Psoas muscle (tissue), 8 donors: ENCODE results near the gene SART1. TPM values are rescaled to one million over a fixed set of nuclear protein-coding genes. Genes with fewer than 3 reads are reported as not detected.
"Not testable (repeated sequence)": the region's sequence is repeated elsewhere in the genome, so short reads cannot be mapped to it uniquely, and the experiment has no call there.

Experiments
- ATAC-seq, 4 donors: fragments of 200-7000 bp; cut with Tn5 transposase; one replicate each; pipeline ENCODE4 v1.9.1; 2020; ENCODE audit warnings: moderate library complexity in 3 of 4, mild to moderate bottlenecking in 2 of 4
- DNase-seq, 2 donors: peaks; one replicate each; pipeline ENCODE4 v3.0.0-alpha.2; 2020
- H3K27ac ChIP-seq: fragments of 200-600 bp; one replicate; pipeline ENCODE4 v1.8.0; 2022
- H3K27me3 ChIP-seq, 3 donors: fragments of 200-600 bp in 1 of 3; one replicate each; pipeline versions ENCODE4 v1.6.1 to v1.8.0; 2013 to 2022; ENCODE audit warnings: low read length in 2 of 3, mild to moderate bottlenecking in 2 of 3, moderate library complexity in 1 of 3; ENCODE audit not compliant: insufficient read depth in 3 of 3
- H3K36me3 ChIP-seq, 2 donors: fragments of 200-600 bp in 1 of 2; one replicate each; pipeline versions ENCODE4 v1.6.1 to v1.8.0; 2013 to 2022; ENCODE audit warnings: low read depth in 1 of 2, mild to moderate bottlenecking in 1 of 2, moderate library complexity in 1 of 2; ENCODE audit not compliant: insufficient read depth in 1 of 2
- H3K4me1 ChIP-seq: fragments of 200-600 bp; one replicate; pipeline ENCODE4 v1.8.0; 2022
- H3K4me3 ChIP-seq: fragments of 200-600 bp; one replicate; pipeline ENCODE4 v1.8.0; 2022; ENCODE audit warnings: mild to moderate bottlenecking
- H3K9me3 ChIP-seq: fragments of 200-600 bp; one replicate; pipeline ENCODE4 v1.8.0; 2022
- WGBS, 3 donors: extraction: QIAGEN DNeasy Blood & Tissue Kit; methylation state at CpG; one replicate each; pipeline versions ENCODE4 v1.1.6 to v1.1.7; 2013; 5-methylcytosine and 5-hydroxymethylcytosine counted together
- intact Hi-C, 2 donors: fragments of 100-400 bp; cut with DNase I; formaldehyde crosslinking; loops; one replicate each; pipeline versions ENCODE4 v1.11.0 to v1.14.2; 2022
- polyA plus RNA-seq, 3 donors: library from polyadenylated mRNA; stranded (reverse); fragments of 200-250 nt; gene quantifications; one replicate each; pipeline ENCODE4 v1.2.3, GENCODE V29; 2013
- total RNA-seq, 4 donors: library from RNA; stranded (reverse); fragmentation: NEBNext Ultra II Directional in 2 of 4; extraction: Animal tissue kit (Norgen Biotek cat#: 25700) in 2 of 4; gene quantifications; one replicate each; pipeline versions ENCODE4 v1.2.1 to v1.2.4, GENCODE V29; 2021 to 2023
- TF ChIP-seq, protein P1 (sequence below): fragments of 200-600 bp; IDR thresholded peaks from one replicate; pipeline ENCODE4 v1.8.0; 2022; ENCODE audit warnings: antibody characterized with exemption
- donor health status: healthy with polysubstance abuse.
- donor health status: DM: no; HTN: no; CAD: no; lungs with moderate emphysema.
- donor health status: Bipolar disorder and iron deficiency.
- donor health status: healthy.
- donor health status: DM: yes; HTN: yes; CAD: no.
- donor health status: DM: no; HTN: no; CAD: no.
- donor health status: DM: no; HTN: no; CAD: no.
- donor health status: DM: yes; HTN: yes; CAD: no.

The SART1 gene
- total and polyA plus RNA-seq, 7 donors, result 36.3 to 58.7 (median 49.2) TPM

DNA sequence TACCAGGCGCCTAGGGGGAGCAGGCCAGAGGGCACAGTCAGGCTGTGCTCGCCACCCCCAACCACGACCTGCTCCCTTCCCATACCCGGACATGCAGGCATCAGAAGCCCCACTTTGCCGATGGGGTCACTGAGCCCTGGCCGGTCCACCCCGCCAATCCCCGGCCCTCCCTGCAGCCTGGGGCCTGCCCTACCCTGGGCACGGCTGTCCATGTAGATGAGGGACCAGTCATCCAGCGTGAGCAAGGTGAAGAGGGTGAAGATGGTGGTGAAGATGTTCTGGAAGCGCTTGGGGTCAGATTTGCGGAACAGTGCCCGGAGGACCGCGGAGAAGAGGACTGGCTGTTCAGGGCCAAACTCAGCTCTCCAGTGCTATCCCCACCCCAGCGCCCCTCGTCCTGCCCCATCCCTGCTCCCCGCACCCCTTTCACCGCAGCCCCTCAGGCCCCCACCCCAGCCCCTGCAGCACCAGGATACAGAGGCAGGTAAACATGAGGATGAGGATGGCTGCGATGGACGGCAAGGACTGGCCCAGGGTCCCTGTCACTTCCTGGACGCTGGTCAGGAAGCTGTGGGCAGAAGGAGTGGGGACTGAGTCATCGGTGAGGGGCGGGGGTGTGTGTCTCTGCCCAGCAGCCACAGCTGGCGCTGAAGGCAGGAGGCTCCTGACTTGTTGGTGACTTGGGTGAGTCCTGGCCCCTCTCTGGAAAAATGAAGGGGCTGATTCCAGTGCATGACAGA lies 59.3 kb downstream of the SART1 start:
- no peak overlapping the region for H3K27ac ChIP-seq

DNA sequence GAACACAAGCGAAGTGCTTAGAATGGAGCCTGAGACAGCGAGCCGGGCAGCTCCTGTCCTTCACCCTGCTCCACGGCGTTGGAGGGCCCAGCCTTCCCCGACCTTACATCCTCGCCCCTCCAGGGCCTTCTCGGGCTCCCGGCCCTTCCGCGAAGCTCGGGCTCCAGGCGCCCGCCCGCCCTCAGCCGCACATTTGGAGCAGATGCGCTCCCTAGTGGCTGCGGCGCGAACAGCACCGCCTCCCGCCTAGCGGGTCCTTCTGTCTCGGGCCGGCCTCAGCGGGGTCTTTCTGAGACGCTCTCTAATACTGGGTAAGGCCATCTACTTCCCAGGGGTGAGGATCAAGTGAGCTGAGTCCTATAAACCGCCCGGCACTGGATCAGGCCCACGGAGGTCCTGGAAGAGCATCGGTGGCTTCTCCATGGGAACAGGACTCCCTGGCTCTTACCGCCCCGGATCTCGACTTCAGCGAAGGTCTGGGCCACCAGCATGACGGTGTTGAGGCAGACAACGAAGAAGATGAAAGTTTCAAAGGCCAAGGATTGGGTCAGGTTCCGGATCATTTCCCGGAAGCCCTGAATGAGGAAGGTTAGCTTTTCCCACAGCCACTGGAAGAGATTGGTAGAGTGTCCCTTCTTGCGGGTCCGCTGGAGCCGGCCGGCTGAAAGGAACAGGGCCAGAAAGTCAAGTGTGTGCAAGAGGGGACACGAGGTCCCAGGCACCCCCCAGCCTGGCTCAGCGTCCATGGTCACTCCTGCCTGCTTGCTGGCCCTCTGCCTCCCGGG lies 61.1 kb downstream of the SART1 start:
- intact Hi-C loops, result no loop called here
- Histone ChIP-seq H3K27me3 (no peaks in the 10 kb centered on the region), H3K4me1 (peaks cover 8% of the 10 kb centered on the region), H3K27ac (no peak overlapping the region), H3K4me3 (peak overlapping the region; percentile 57), H3K36me3 (no peaks in the 10 kb centered on the region), H3K9me3 (no peaks in the 10 kb centered on the region)
- TF ChIP-seq, protein P1, sequence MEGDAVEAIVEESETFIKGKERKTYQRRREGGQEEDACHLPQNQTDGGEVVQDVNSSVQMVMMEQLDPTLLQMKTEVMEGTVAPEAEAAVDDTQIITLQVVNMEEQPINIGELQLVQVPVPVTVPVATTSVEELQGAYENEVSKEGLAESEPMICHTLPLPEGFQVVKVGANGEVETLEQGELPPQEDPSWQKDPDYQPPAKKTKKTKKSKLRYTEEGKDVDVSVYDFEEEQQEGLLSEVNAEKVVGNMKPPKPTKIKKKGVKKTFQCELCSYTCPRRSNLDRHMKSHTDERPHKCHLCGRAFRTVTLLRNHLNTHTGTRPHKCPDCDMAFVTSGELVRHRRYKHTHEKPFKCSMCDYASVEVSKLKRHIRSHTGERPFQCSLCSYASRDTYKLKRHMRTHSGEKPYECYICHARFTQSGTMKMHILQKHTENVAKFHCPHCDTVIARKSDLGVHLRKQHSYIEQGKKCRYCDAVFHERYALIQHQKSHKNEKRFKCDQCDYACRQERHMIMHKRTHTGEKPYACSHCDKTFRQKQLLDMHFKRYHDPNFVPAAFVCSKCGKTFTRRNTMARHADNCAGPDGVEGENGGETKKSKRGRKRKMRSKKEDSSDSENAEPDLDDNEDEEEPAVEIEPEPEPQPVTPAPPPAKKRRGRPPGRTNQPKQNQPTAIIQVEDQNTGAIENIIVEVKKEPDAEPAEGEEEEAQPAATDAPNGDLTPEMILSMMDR, result peak; percentile 98
- WGBS, 3 donors, result 15 to 20% (median 16%) methylated on average over 43 to 46 of the region's 46 CpGs
- DNase-seq, result peak; percentile 81 to 88
- peak; percentile 81 to 97 (median 88) for ATAC-seq

More for the DNA sequence above, 59.3 kb downstream of the SART1 start:
- Histone ChIP-seq H3K9me3 (no peaks in the 10 kb centered on the region), H3K36me3 (no peaks in the 10 kb centered on the region), H3K4me1 (peaks cover 15% of the 10 kb centered on the region), H3K27me3 (no peaks in the 10 kb centered on the region), H3K4me3 (no peak overlapping the region)
- ATAC-seq (peak in 2 of 4 donors; percentile 36 to 52), DNase-seq (peak; percentile 49 to 71)
- TF ChIP-seq, protein P1, result no peak
- whole genome bisulfite sequencing, 3 donors, result 78 to 84% (median 80%) methylated on average over 23 to 25 of the region's 25 CpGs
- intact Hi-C loops, result no loop called here

DNA sequence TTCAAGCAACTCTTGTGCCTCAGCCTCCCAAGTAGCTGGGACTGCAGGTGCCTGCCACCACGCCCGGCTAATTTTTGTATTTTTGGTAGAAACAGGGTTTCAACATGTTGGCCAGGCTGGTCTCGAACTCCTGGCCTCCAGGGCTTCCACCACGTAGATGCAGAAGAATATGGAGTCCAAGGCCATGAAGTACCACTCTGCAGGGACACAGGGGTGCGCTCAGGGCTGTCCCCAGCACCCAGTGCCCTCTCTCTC lies 61.6 kb downstream of the SART1 start:
- intact Hi-C loops, H3K4me1 ChIP-seq, H3K4me3 ChIP-seq, H3K27ac ChIP-seq, H3K36me3 ChIP-seq, H3K27me3 ChIP-seq, ATAC-seq, DNase-seq, H3K9me3 ChIP-seq: not testable (repeated sequence)
- WGBS, 3 donors, result 66 to 86% (median 78%) methylated on average over 5 of the region's 5 CpGs

DNA sequence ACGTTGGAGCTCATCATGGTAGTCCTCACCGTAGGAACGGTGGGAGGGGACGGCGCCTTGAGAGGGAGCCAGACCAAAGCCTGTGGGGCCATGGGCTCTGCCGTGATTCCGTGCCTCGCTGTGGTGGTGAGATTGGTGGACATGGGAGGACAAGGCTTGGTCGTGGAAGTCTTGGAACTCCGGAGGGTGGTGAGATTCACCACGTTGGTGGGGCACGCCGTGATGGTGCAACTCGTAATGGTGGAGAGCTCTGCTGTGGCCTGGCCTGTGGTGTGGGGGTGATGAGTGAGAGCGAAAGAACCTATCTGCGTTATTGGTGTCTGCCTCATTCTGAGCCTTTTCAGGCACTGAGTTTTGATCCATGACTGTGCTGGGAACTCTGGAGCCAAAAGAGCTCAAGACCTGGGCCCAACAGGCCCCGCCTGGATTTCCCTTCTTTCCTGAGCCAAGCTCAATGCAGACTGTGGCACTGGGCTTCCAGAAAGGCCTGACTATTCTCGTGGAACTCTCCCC lies 64.5 kb downstream of the SART1 start, which contains the start of gene CATSPER1:
Gene CATSPER1, minus strand, starts transcription at position 463 of the 513 bp plus-strand sequence. Its CDS starts 100 bp downstream, at position 363.
- ATAC-seq (no peak), DNase-seq (no peak)
- Histone ChIP-seq H3K9me3 (no peaks in the 10 kb centered on the region), H3K4me3 (no peak within 1 kb of the TSS), H3K36me3 (no peaks in the 10 kb centered on the region), H3K27me3 (no peaks in the 10 kb centered on the region), H3K4me1 (peaks cover 8% of the 10 kb centered on the region), H3K27ac (no peak within 1 kb of the TSS)
- WGBS, 3 donors, result 83 to 90% (median 86%) methylated on average over 18 of the region's 18 CpGs
- TF ChIP-seq, protein P1, result no peak
- intact Hi-C loops, result no loop called here

Other genes starting within 250 kb of the SART1 start
- 10 to 100 TPM; 34.5 to 56.4 (median 41.8) TPM for gene KAT5, start 249.5 kb upstream of the SART1 start, total RNA-seq
- 10 to 100 TPM; 36.4 to 67.2 (median 51.2) TPM for gene KAT5, start 249.5 kb upstream of the SART1 start, polyA plus RNA-seq
- gene RNASEH2C, start 240.9 kb upstream of the SART1 start, total RNA-seq, result 10 to 100 TPM; 17.5 to 38.4 (median 28.1) TPM
- gene RNASEH2C, start 240.9 kb upstream of the SART1 start, polyA plus RNA-seq, result 10 to 100 TPM; 39.3 to 62.3 (median 47.1) TPM
- gene AP5B1, start 180.8 kb upstream of the SART1 start, total RNA-seq, result 10 to 100 TPM in 2 of 4 donors, 1 to 10 TPM in 2; 8.8 to 16.3 (median 12.7) TPM
- 10 to 100 TPM in 1 of 3 donors, 1 to 10 TPM in 2; 6.1 to 20.5 (median 6.4) TPM for gene AP5B1, start 180.8 kb upstream of the SART1 start, polyA plus RNA-seq
- gene OVOL1, start 174.7 kb upstream of the SART1 start, total RNA-seq, result not detected
- under 1 TPM in 1 of 3 donors, not detected in 2; 0.01 TPM for gene OVOL1, start 174.7 kb upstream of the SART1 start, polyA plus RNA-seq
- not detected for gene SNX32, start 127.8 kb upstream of the SART1 start, total RNA-seq
- gene SNX32, start 127.8 kb upstream of the SART1 start, polyA plus RNA-seq, result under 1 TPM in 2 of 3 donors, not detected in 1; 0.05 to 0.20 TPM
- 100 to 1,000 TPM; 175 to 388 (median 238) TPM for gene CFL1, start 103.6 kb upstream of the SART1 start, total RNA-seq
- 100 to 1,000 TPM; 190 to 843 (median 225) TPM for gene CFL1, start 103.6 kb upstream of the SART1 start, polyA plus RNA-seq
- 10 to 100 TPM; 28.0 to 35.6 (median 31.4) TPM for gene MUS81, start 101.3 kb upstream of the SART1 start, total RNA-seq
- gene MUS81, start 101.3 kb upstream of the SART1 start, polyA plus RNA-seq, result 10 to 100 TPM; 32.5 to 55.3 (median 44.4) TPM
- 10 to 100 TPM; 20.8 to 46.6 (median 31.3) TPM for gene EFEMP2, start 88.9 kb upstream of the SART1 start, total RNA-seq
- 10 to 100 TPM; 14.8 to 20.8 (median 18.5) TPM for gene EFEMP2, start 88.9 kb upstream of the SART1 start, polyA plus RNA-seq
- gene CTSW, start 81.9 kb upstream of the SART1 start, total RNA-seq, result under 1 TPM; 0.22 to 0.64 (median 0.37) TPM
- under 1 TPM; 0.08 to 0.91 (median 0.22) TPM for gene CTSW, start 81.9 kb upstream of the SART1 start, polyA plus RNA-seq
- gene FIBP, start 73.3 kb upstream of the SART1 start, total RNA-seq, result 10 to 100 TPM; 27.7 to 42.5 (median 37.0) TPM
- gene FIBP, start 73.3 kb upstream of the SART1 start, polyA plus RNA-seq, result 10 to 100 TPM; 32.2 to 73.9 (median 44.1) TPM
- gene CCDC85B, start 71.1 kb upstream of the SART1 start, total RNA-seq, result 10 to 100 TPM; 16.7 to 39.6 (median 27.8) TPM
- gene CCDC85B, start 71.1 kb upstream of the SART1 start, polyA plus RNA-seq, result 10 to 100 TPM; 24.7 to 35.9 (median 26.5) TPM
- 10 to 100 TPM in 3 of 4 donors, under 1 TPM in 1; 0.75 to 12.6 (median 11.5) TPM for gene FOSL1, start 61.3 kb upstream of the SART1 start, total RNA-seq
- gene FOSL1, start 61.3 kb upstream of the SART1 start, polyA plus RNA-seq, result 100 to 1,000 TPM in 1 of 3 donors, 1 to 10 TPM in 2; 5.7 to 257 (median 7.8) TPM
- 10 to 100 TPM; 52.8 to 71.9 (median 59.9) TPM for gene C11orf68, start 42.7 kb upstream of the SART1 start, total RNA-seq
- gene C11orf68, start 42.7 kb upstream of the SART1 start, polyA plus RNA-seq, result 10 to 100 TPM; 60.3 to 98.7 (median 75.0) TPM
- gene DRAP1, start 42.3 kb upstream of the SART1 start, total RNA-seq, result 100 to 1,000 TPM in 1 of 4 donors, 10 to 100 TPM in 3; 74.5 to 138 (median 91.3) TPM
- 100 to 1,000 TPM; 121 to 217 (median 134) TPM for gene DRAP1, start 42.3 kb upstream of the SART1 start, polyA plus RNA-seq
- gene TSGA10IP, start 16.3 kb upstream of the SART1 start, total RNA-seq, result not detected
- not detected for gene TSGA10IP, start 16.3 kb upstream of the SART1 start, polyA plus RNA-seq
- gene EIF1AD, start 40.4 kb downstream of the SART1 start, total RNA-seq, result 10 to 100 TPM; 24.8 to 44.5 (median 31.6) TPM
- gene EIF1AD, start 40.4 kb downstream of the SART1 start, polyA plus RNA-seq, result 10 to 100 TPM; 29.4 to 63.1 (median 54.2) TPM
- gene BANF1, start 40.8 kb downstream of the SART1 start, total RNA-seq, result 100 to 1,000 TPM; 298 to 384 (median 336) TPM
- 100 to 1,000 TPM; 251 to 355 (median 314) TPM for gene BANF1, start 40.8 kb downstream of the SART1 start, polyA plus RNA-seq
- gene CST6, start 50.3 kb downstream of the SART1 start, total RNA-seq, result under 1 TPM in 3 of 4 donors, not detected in 1; 0.40 to 0.93 (median 0.47) TPM
- 10 to 100 TPM in 1 of 3 donors, under 1 TPM in 1, not detected in 1; 0.13 to 18.7 TPM for gene CST6, start 50.3 kb downstream of the SART1 start, polyA plus RNA-seq
- gene CATSPER1, start 64.7 kb downstream of the SART1 start, total RNA-seq, result not detected
- gene CATSPER1, start 64.7 kb downstream of the SART1 start, polyA plus RNA-seq, result under 1 TPM in 2 of 3 donors, not detected in 1; 0.01 to 0.55 TPM
- under 1 TPM in 1 of 4 donors, not detected in 3; 0.36 TPM for gene GAL3ST3, start 87.4 kb downstream of the SART1 start, total RNA-seq
- gene GAL3ST3, start 87.4 kb downstream of the SART1 start, polyA plus RNA-seq, result under 1 TPM in 1 of 3 donors, not detected in 2; 0.03 TPM
- gene SF3B2, start 90.6 kb downstream of the SART1 start, total RNA-seq, result 100 to 1,000 TPM in 1 of 4 donors, 10 to 100 TPM in 3; 62.8 to 114 (median 86.4) TPM
- gene SF3B2, start 90.6 kb downstream of the SART1 start, polyA plus RNA-seq, result 100 to 1,000 TPM in 2 of 3 donors, 10 to 100 TPM in 1; 66.2 to 135 (median 114) TPM
- 10 to 100 TPM; 16.3 to 27.8 (median 24.9) TPM for gene PACS1, start 108.5 kb downstream of the SART1 start, total RNA-seq
- gene PACS1, start 108.5 kb downstream of the SART1 start, polyA plus RNA-seq, result 10 to 100 TPM in 1 of 3 donors, 1 to 10 TPM in 2; 7.4 to 16.0 (median 9.0) TPM